Neutrophil (primary cell): Measurements from ENCODE around the gene CRIP1.

Experiments
- H3K27ac ChIP-seq: fragments of 200-600 bp; sonication (generic); 2 replicates; pipeline ENCODE4 v1.5.1; 2016; ENCODE audit warnings: mild to moderate bottlenecking, moderate library complexity
- H3K27me3 ChIP-seq: fragments of 200-600 bp; sonication (generic); 2 replicates; pipeline ENCODE4 v1.6.0; 2016; ENCODE audit warnings: mild to moderate bottlenecking
- H3K36me3 ChIP-seq: fragments of 200-600 bp; sonication (generic); 2 replicates; pipeline ENCODE4 v1.5.1; 2017
- H3K4me1 ChIP-seq, 2 experiments: fragments of 200-600 bp in 1 of 2; sonication (generic) in 1 of 2; 1 replicate in 1 of 2; 2 replicates in 1 of 2; pipeline versions ENCODE4 v1.5.1 to v1.6.1; 2013 to 2016; ENCODE audit warnings: low read depth in 1 of 2, low read length in 1 of 2, mild to moderate bottlenecking in 1 of 2, moderate library complexity in 1 of 2; ENCODE audit not compliant: control insufficient read depth in 1 of 2, insufficient read depth in 1 of 2
- H3K4me3 ChIP-seq, 2 experiments: fragments of 200-600 bp in 1 of 2; sonication (generic) in 1 of 2; 1 replicate in 1 of 2; 2 replicates in 1 of 2; pipeline ENCODE4 v1.5.1; 2013 to 2016; ENCODE audit warnings: low read depth in 1 of 2, low read length in 1 of 2, mild to moderate bottlenecking in 1 of 2, moderate library complexity in 1 of 2
- H3K9me3 ChIP-seq: fragments of 200-600 bp; sonication (generic); 2 replicates; pipeline ENCODE4 v1.5.1; 2016
- CTCF ChIP-seq: fragments of 200-600 bp; sonication (generic); IDR thresholded peaks from 2 replicates; pipeline ENCODE4 v1.5.1; 2016; ENCODE audit warnings: antibody characterized with exemption

The CRIP1 gene

GRCh38 chr14:105468621-105469241, 18.0 kb upstream of the CRIP1 start:
- TF ChIP-seq CTCF: no peak
- peaks cover 21% of the 10 kb centered on the region for H3K27me3 ChIP-seq
- H3K4me3 ChIP-seq: no peak overlapping the region
- peaks cover 46% of the 10 kb centered on the region for H3K36me3 ChIP-seq
- no peaks in the 10 kb centered on the region for H3K9me3 ChIP-seq
- peaks cover 2% of the 10 kb centered on the region in 2 experiments for H3K4me1 ChIP-seq
- H3K27ac ChIP-seq: no peak overlapping the region

GRCh38 chr14:105469456-105470349, 17.0 kb upstream of the CRIP1 start:
- no peak overlapping the region for H3K4me3 ChIP-seq
- no peak overlapping the region for H3K27ac ChIP-seq
- peaks cover 4 to 9% of the 10 kb centered on the region in 2 experiments for H3K4me1 ChIP-seq
- H3K36me3 ChIP-seq: peaks cover 36% of the 10 kb centered on the region
- no peaks in the 10 kb centered on the region for H3K9me3 ChIP-seq
- peaks cover 29% of the 10 kb centered on the region for H3K27me3 ChIP-seq
- no peak for TF ChIP-seq CTCF

- H3K4me1 ChIP-seq: peaks cover 9 to 17% of the 10 kb centered on the region in 2 experiments
- peaks cover 27% of the 10 kb centered on the region for H3K36me3 ChIP-seq
- H3K27me3 ChIP-seq: peaks cover 38% of the 10 kb centered on the region
- no peak for TF ChIP-seq CTCF
- H3K27ac ChIP-seq: no peak overlapping the region
- no peak overlapping the region for H3K4me3 ChIP-seq
- no peaks in the 10 kb centered on the region for H3K9me3 ChIP-seq
Measured at GRCh38 chr14:105470350-105471296, 16.1 kb upstream of the CRIP1 start.

GRCh38 chr14:105471297-105471821, 15.3 kb upstream of the CRIP1 start:
- Histone ChIP-seq H3K4me3 (no peak overlapping the region), H3K4me1 (peaks cover 9 to 17% of the 10 kb centered on the region in 2 experiments), H3K9me3 (no peaks in the 10 kb centered on the region), H3K27ac (no peak overlapping the region), H3K27me3 (peaks cover 46% of the 10 kb centered on the region), H3K36me3 (peaks cover 23% of the 10 kb centered on the region)
- TF ChIP-seq CTCF: no peak
